Measurements from ENCODE around the gene PCARE.

PCARE gene

GRCh38 chr2:29047083-29047845 lies 27.1 kb downstream of the PCARE start:
- no peak overlapping the region for H3K4me3 ChIP-seq (ENCODE audit: low read depth in 1 of 2, low read length in 2 of 2)
- H3K4me1 ChIP-seq (ENCODE audit: control insufficient read depth in 1 of 2, insufficient read depth in 2 of 2, low read length in 2 of 2) = no peaks in the 10 kb centered on the region
- H3K9me3 ChIP-seq (ENCODE audit: control insufficient read depth in 1 of 2, low read length in 2 of 2) = no peaks in the 10 kb centered on the region
- no peak overlapping the region for H3K27ac ChIP-seq (ENCODE audit: low read length)
- no peaks in the 10 kb centered on the region for H3K36me3 ChIP-seq (ENCODE audit: control insufficient read depth in 1 of 2, insufficient read depth in 2 of 2, low read length in 2 of 2)
- no peaks in the 10 kb centered on the region for H3K27me3 ChIP-seq (ENCODE audit: low read depth, low read length)

GRCh38 chr2:29046321-29046720 lies 28.0 kb downstream of the PCARE start:
- H3K27me3 ChIP-seq (ENCODE audit: low read depth, low read length) = no peaks in the 10 kb centered on the region
- H3K36me3 ChIP-seq (ENCODE audit: control insufficient read depth in 1 of 2, insufficient read depth in 2 of 2, low read length in 2 of 2) = no peaks in the 10 kb centered on the region
- H3K9me3 ChIP-seq (ENCODE audit: control insufficient read depth in 1 of 2, low read length in 2 of 2) = no peaks in the 10 kb centered on the region
- no peak overlapping the region for H3K27ac ChIP-seq (ENCODE audit: low read length)
- no peak overlapping the region for H3K4me3 ChIP-seq (ENCODE audit: low read depth in 1 of 2, low read length in 2 of 2)
- no peaks in the 10 kb centered on the region for H3K4me1 ChIP-seq (ENCODE audit: control insufficient read depth in 1 of 2, insufficient read depth in 2 of 2, low read length in 2 of 2)

GRCh38 chr2:29044459-29044858 lies 29.9 kb downstream of the PCARE start:
- no peaks in the 10 kb centered on the region for H3K27me3 ChIP-seq (ENCODE audit: low read depth, low read length)
- H3K9me3 ChIP-seq (ENCODE audit: control insufficient read depth in 1 of 2, low read length in 2 of 2) = no peaks in the 10 kb centered on the region
- peaks cover 0 to 3% of the 10 kb centered on the region in 2 donors for H3K4me1 ChIP-seq (ENCODE audit: control insufficient read depth in 1 of 2, insufficient read depth in 2 of 2, low read length in 2 of 2)
- no peaks in the 10 kb centered on the region for H3K36me3 ChIP-seq (ENCODE audit: control insufficient read depth in 1 of 2, insufficient read depth in 2 of 2, low read length in 2 of 2)
- H3K4me3 ChIP-seq (ENCODE audit: low read depth in 1 of 2, low read length in 2 of 2) = no peak overlapping the region
- no peak overlapping the region for H3K27ac ChIP-seq (ENCODE audit: low read length)

GRCh38 chr2:29042561-29043075 lies 31.7 kb downstream of the PCARE start:
- H3K27me3 ChIP-seq (ENCODE audit: low read depth, low read length) = no peaks in the 10 kb centered on the region
- H3K4me3 ChIP-seq (ENCODE audit: low read depth in 1 of 2, low read length in 2 of 2) = no peak overlapping the region
- H3K36me3 ChIP-seq (ENCODE audit: control insufficient read depth in 1 of 2, insufficient read depth in 2 of 2, low read length in 2 of 2) = no peaks in the 10 kb centered on the region
- H3K4me1 ChIP-seq (ENCODE audit: control insufficient read depth in 1 of 2, insufficient read depth in 2 of 2, low read length in 2 of 2) = peaks cover 0 to 3% of the 10 kb centered on the region in 2 donors
- H3K27ac ChIP-seq (ENCODE audit: low read length) = no peak overlapping the region
- H3K9me3 ChIP-seq (ENCODE audit: control insufficient read depth in 1 of 2, low read length in 2 of 2) = no peaks in the 10 kb centered on the region

GRCh38 chr2:29041161-29041660 lies 33.1 kb downstream of the PCARE start:
- peaks cover 0 to 3% of the 10 kb centered on the region in 2 donors for H3K4me1 ChIP-seq (ENCODE audit: control insufficient read depth in 1 of 2, insufficient read depth in 2 of 2, low read length in 2 of 2)
- no peak overlapping the region for H3K4me3 ChIP-seq (ENCODE audit: low read depth in 1 of 2, low read length in 2 of 2)
- no peaks in the 10 kb centered on the region for H3K27me3 ChIP-seq (ENCODE audit: low read depth, low read length)
- H3K9me3 ChIP-seq (ENCODE audit: control insufficient read depth in 1 of 2, low read length in 2 of 2) = no peaks in the 10 kb centered on the region
- H3K27ac ChIP-seq (ENCODE audit: low read length) = no peak overlapping the region
- peaks cover 0 to 3% of the 10 kb centered on the region in 2 donors for H3K36me3 ChIP-seq (ENCODE audit: control insufficient read depth in 1 of 2, insufficient read depth in 2 of 2, low read length in 2 of 2)

- no peak overlapping the region for H3K4me3 ChIP-seq (ENCODE audit: low read depth in 1 of 2, low read length in 2 of 2)
- no peaks in the 10 kb centered on the region for H3K27me3 ChIP-seq (ENCODE audit: low read depth, low read length)
- no peaks in the 10 kb centered on the region for H3K9me3 ChIP-seq (ENCODE audit: control insufficient read depth in 1 of 2, low read length in 2 of 2)
- H3K36me3 ChIP-seq (ENCODE audit: control insufficient read depth in 1 of 2, insufficient read depth in 2 of 2, low read length in 2 of 2) = peaks cover 0 to 3% of the 10 kb centered on the region in 2 donors
- H3K27ac ChIP-seq (ENCODE audit: low read length) = no peak overlapping the region
- peaks cover 0 to 3% of the 10 kb centered on the region in 2 donors for H3K4me1 ChIP-seq (ENCODE audit: control insufficient read depth in 1 of 2, insufficient read depth in 2 of 2, low read length in 2 of 2)
These were observed 33.8 kb downstream of the PCARE start for GRCh38 chr2:29040552-29040951.

GRCh38 chr2:29039718-29040480 lies 34.4 kb downstream of the PCARE start:
- Histone ChIP-seq H3K27ac (ENCODE audit: low read length) (no peak overlapping the region), H3K9me3 (ENCODE audit: control insufficient read depth in 1 of 2, low read length in 2 of 2) (no peaks in the 10 kb centered on the region), H3K27me3 (ENCODE audit: low read depth, low read length) (no peaks in the 10 kb centered on the region), H3K4me1 (ENCODE audit: control insufficient read depth in 1 of 2, insufficient read depth in 2 of 2, low read length in 2 of 2) (peaks cover 0 to 3% of the 10 kb centered on the region in 2 donors), H3K36me3 (ENCODE audit: control insufficient read depth in 1 of 2, insufficient read depth in 2 of 2, low read length in 2 of 2) (peaks cover 0 to 3% of the 10 kb centered on the region in 2 donors), H3K4me3 (ENCODE audit: low read depth in 1 of 2, low read length in 2 of 2) (no peak overlapping the region)

GRCh38 chr2:29035016-29035745 lies 39.1 kb downstream of the PCARE start:
- H3K27ac ChIP-seq (ENCODE audit: low read length) = no peak overlapping the region
- peaks cover 0 to 3% of the 10 kb centered on the region in 2 donors for H3K36me3 ChIP-seq (ENCODE audit: control insufficient read depth in 1 of 2, insufficient read depth in 2 of 2, low read length in 2 of 2)
- no peaks in the 10 kb centered on the region for H3K27me3 ChIP-seq (ENCODE audit: low read depth, low read length)
- no peak overlapping the region for H3K4me3 ChIP-seq (ENCODE audit: low read depth in 1 of 2, low read length in 2 of 2)
- H3K9me3 ChIP-seq (ENCODE audit: control insufficient read depth in 1 of 2, low read length in 2 of 2) = no peaks in the 10 kb centered on the region
- H3K4me1 ChIP-seq (ENCODE audit: control insufficient read depth in 1 of 2, insufficient read depth in 2 of 2, low read length in 2 of 2) = peaks cover 0 to 2% of the 10 kb centered on the region in 2 donors

GRCh38 chr2:29033656-29034055 lies 40.7 kb downstream of the PCARE start:
- Histone ChIP-seq H3K27me3 (ENCODE audit: low read depth, low read length) (no peaks in the 10 kb centered on the region), H3K36me3 (ENCODE audit: control insufficient read depth in 1 of 2, insufficient read depth in 2 of 2, low read length in 2 of 2) (peaks cover 0 to 3% of the 10 kb centered on the region in 2 donors), H3K4me1 (ENCODE audit: control insufficient read depth in 1 of 2, insufficient read depth in 2 of 2, low read length in 2 of 2) (no peaks in the 10 kb centered on the region), H3K9me3 (ENCODE audit: control insufficient read depth in 1 of 2, low read length in 2 of 2) (no peaks in the 10 kb centered on the region), H3K4me3 (ENCODE audit: low read depth in 1 of 2, low read length in 2 of 2) (no peak overlapping the region), H3K27ac (ENCODE audit: low read length) (no peak overlapping the region)

GRCh38 chr2:29033172-29033571 lies 41.2 kb downstream of the PCARE start:
- Histone ChIP-seq H3K4me3 (ENCODE audit: low read depth in 1 of 2, low read length in 2 of 2) (no peak overlapping the region), H3K9me3 (ENCODE audit: control insufficient read depth in 1 of 2, low read length in 2 of 2) (no peaks in the 10 kb centered on the region), H3K27me3 (ENCODE audit: low read depth, low read length) (no peaks in the 10 kb centered on the region), H3K36me3 (ENCODE audit: control insufficient read depth in 1 of 2, insufficient read depth in 2 of 2, low read length in 2 of 2) (peaks cover 0 to 3% of the 10 kb centered on the region in 2 donors), H3K4me1 (ENCODE audit: control insufficient read depth in 1 of 2, insufficient read depth in 2 of 2, low read length in 2 of 2) (no peaks in the 10 kb centered on the region), H3K27ac (ENCODE audit: low read length) (no peak overlapping the region)

- Histone ChIP-seq H3K27ac (ENCODE audit: low read length) (no peak overlapping the region), H3K36me3 (ENCODE audit: control insufficient read depth in 1 of 2, insufficient read depth in 2 of 2, low read length in 2 of 2) (peaks cover 0 to 8% of the 10 kb centered on the region in 2 donors), H3K9me3 (ENCODE audit: control insufficient read depth in 1 of 2, low read length in 2 of 2) (no peaks in the 10 kb centered on the region), H3K27me3 (ENCODE audit: low read depth, low read length) (no peaks in the 10 kb centered on the region), H3K4me1 (ENCODE audit: control insufficient read depth in 1 of 2, insufficient read depth in 2 of 2, low read length in 2 of 2) (no peaks in the 10 kb centered on the region), H3K4me3 (ENCODE audit: low read depth in 1 of 2, low read length in 2 of 2) (no peak overlapping the region)
These were observed 42.1 kb downstream of the PCARE start for GRCh38 chr2:29032189-29032588.
